SJSA1 (cell line): ENCODE data around the gene MYLK3. TPM values are rescaled to one million over a fixed set of nuclear protein-coding genes. Genes with fewer than 3 reads are reported as not detected.

Source experiments
- DNase-seq, 2 experiments: peaks; one replicate each; pipeline ENCODE4 v3.0.0-alpha.2; 2015 to 2020; ENCODE audit warnings: low spot score in 2 of 2, low read depth in 1 of 2
- H3K27ac ChIP-seq: fragments of 250-450 bp; sonication (Bioruptor Pico); 2 replicates; pipeline ENCODE4 v1.5.1; 2020; ENCODE audit warnings: mild to moderate bottlenecking, moderate library complexity
- H3K27me3 ChIP-seq: fragments of 250-450 bp; sonication (Bioruptor Pico); replicated peaks from 2 replicates; pipeline ENCODE4 v1.5.1; 2020; ENCODE audit warnings: mild to moderate bottlenecking, moderate library complexity
- H3K36me3 ChIP-seq: fragments of 250-450 bp; sonication (Bioruptor Pico); 2 replicates; pipeline ENCODE4 v1.5.1; 2020; ENCODE audit warnings: mild to moderate bottlenecking
- H3K4me1 ChIP-seq: fragments of 250-450 bp; sonication (Bioruptor Pico); replicated peaks from 2 replicates; pipeline ENCODE4 v1.6.1; 2021; ENCODE audit warnings: mild to moderate bottlenecking
- H3K4me3 ChIP-seq: fragments of 250-450 bp; sonication (Bioruptor Pico); 2 replicates; pipeline ENCODE4 v1.5.1; 2020; ENCODE audit warnings: mild to moderate bottlenecking
- H3K9me3 ChIP-seq: fragments of 250-450 bp; sonication (Bioruptor Pico); replicated peaks from 2 replicates; pipeline ENCODE4 v1.5.1; 2020; ENCODE audit warnings: mild to moderate bottlenecking
- total RNA-seq: library from RNA; depleted of rRNA; stranded (reverse); fragments of >200 nt; shearing (Covaris generic); gene quantifications from 2 replicates; pipeline ENCODE4 v1.2.3, GENCODE V29; 2014

MYLK3 gene
- total RNA-seq, 1 experiment from 2014 or later: 0.13 TPM

DNA sequence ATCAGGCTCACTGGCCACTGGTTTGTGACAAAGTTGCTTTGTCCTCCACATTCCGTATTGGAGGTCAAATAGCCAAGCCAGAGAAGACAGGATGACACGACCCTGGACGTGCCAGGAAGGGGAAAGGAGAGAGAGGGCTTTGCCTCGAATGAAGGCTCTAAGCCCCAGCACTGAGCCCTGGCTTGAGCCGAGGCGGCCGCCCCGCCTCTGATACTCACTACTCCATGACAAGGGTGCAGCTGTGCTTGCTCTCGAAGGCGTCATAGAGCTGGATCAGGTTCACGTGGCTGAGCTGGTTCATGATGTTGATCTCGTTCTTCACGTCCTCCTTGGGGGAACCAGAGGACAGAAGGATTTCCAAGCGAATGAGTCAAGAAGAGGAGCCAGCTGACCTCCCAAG is 19.3 kb downstream of the MYLK3 start:
- H3K4me1 ChIP-seq: peaks cover 8% of the 10 kb centered on the region
- H3K9me3 ChIP-seq: no peaks in the 10 kb centered on the region
- no peaks in the 10 kb centered on the region for H3K27me3 ChIP-seq
- H3K4me3 ChIP-seq: no peak overlapping the region
- no peak overlapping the region for H3K27ac ChIP-seq
- DNase-seq: no peak
- no peaks in the 10 kb centered on the region for H3K36me3 ChIP-seq

DNA sequence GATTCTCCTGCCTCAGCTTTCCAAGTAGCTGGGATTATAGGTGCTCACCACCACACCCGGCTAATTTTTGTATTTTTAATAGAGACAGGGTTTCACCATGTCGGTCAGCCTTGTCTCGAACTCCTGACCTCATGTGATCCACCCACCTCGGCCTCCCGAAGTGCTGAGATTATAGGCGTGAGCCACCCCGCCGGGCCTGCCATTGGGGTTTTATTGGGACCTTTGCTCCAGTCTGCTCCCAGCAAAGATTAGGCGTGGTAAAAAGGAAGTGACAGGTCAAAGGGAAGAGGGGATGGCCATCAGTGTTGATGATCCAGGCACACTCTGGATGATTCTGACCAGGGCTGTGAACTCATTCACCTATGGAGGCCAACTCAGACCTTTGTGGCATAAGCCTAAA is 20.5 kb downstream of the MYLK3 start:
- H3K4me1 ChIP-seq: peaks cover 8% of the 10 kb centered on the region
- no peak overlapping the region for H3K27ac ChIP-seq
- no peaks in the 10 kb centered on the region for H3K27me3 ChIP-seq
- DNase-seq: no peak
- no peaks in the 10 kb centered on the region for H3K9me3 ChIP-seq
- no peaks in the 10 kb centered on the region for H3K36me3 ChIP-seq
- no peak overlapping the region for H3K4me3 ChIP-seq

DNA sequence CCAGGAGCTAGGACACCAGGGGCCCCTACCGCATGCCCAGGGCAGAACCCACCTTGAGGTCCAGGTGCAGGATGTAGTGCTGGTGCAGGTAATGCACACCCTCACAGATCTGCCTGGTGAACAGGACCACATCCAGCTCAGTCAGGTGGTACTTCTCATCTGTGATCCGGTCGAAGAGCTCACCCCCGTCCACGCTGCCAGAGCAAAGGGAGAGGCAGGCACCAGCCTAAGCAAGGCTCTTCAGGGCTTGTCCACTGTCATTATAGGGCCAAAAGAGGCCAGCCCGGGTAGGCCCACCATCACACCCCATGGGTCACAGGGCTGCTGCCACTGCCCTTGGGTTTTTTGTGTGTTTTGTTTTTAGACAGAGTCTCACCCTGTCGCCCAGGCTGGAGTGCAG is 21.0 kb downstream of the MYLK3 start:
- DNase-seq: no peak
- H3K36me3 ChIP-seq: no peaks in the 10 kb centered on the region
- peak overlapping the region; percentile 22 for H3K27ac ChIP-seq
- H3K4me3 ChIP-seq: no peak overlapping the region
- H3K27me3 ChIP-seq: no peaks in the 10 kb centered on the region
- H3K4me1 ChIP-seq: peaks cover 8% of the 10 kb centered on the region
- H3K9me3 ChIP-seq: no peaks in the 10 kb centered on the region

DNA sequence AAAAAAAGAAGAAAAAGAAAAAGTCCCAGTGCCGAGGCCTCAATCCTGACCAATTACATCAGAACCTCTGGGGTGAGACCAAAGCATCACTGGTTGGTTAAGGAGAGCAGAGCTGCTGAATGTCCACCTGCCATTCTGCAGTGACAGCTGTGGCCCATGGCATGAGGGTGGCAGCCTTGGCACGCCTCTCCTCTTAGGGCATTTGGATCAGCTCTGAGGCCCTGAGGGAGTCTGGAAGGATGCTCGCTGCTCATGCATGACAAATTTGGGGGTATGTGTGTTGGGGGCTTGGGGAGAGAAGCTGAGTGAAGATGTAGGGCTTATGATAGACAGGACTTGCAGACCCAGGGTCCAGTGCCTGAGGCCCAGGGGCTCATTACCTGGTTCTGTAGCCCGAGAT is 26.3 kb downstream of the MYLK3 start:
- DNase-seq: no peak
- Histone ChIP-seq H3K36me3 (no peaks in the 10 kb centered on the region), H3K9me3 (no peaks in the 10 kb centered on the region), H3K4me3 (no peak overlapping the region), H3K27me3 (no peaks in the 10 kb centered on the region), H3K4me1 (peaks cover 5% of the 10 kb centered on the region), H3K27ac (no peak overlapping the region)

DNA sequence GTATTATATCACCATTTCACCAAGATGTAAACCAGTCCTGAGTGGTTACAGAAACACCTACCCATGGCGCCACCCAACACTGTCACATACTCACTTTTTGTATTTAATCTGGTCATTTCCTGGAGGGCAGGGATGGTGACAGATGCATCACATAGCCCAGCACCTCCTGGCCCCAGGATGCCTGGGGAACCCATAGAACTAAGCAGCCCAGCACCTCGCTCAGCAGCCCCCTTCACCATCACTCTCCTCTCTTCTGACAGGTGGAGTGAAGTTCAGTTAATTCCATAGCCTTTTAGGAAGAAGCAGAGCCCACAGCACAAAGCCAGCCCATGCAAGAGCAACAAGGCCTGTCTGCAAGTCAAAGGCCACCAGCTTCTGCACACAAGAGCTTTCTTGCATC is 27.5 kb downstream of the MYLK3 start:
- Histone ChIP-seq H3K27me3 (no peaks in the 10 kb centered on the region), H3K27ac (no peak overlapping the region), H3K4me3 (no peak overlapping the region), H3K9me3 (no peaks in the 10 kb centered on the region), H3K4me1 (no peaks in the 10 kb centered on the region), H3K36me3 (no peaks in the 10 kb centered on the region)
- no peak for DNase-seq

DNA sequence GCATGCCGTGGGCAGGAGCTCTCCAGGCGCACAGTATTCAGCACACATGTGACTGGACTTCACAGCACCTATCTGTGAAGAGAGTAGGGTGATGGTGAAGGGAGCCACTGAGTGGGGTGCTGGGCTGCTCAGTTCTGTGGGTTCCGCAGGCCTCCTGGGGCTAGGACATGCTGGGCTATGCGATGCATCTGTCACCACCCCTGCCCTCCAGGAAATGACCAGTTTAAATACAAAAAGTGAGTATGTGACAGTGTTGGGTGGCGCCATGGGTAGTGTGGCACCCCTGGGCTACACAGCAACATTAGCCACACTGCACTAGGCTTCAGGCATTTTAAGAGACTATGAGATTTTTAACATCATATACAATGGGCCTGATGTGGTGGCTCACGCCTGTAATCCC is 28.6 kb downstream of the MYLK3 start:
- DNase-seq: no peak
- no peak overlapping the region for H3K4me3 ChIP-seq
- H3K4me1 ChIP-seq: no peaks in the 10 kb centered on the region
- H3K36me3 ChIP-seq: no peaks in the 10 kb centered on the region
- H3K27ac ChIP-seq: no peak overlapping the region
- H3K27me3 ChIP-seq: no peaks in the 10 kb centered on the region
- H3K9me3 ChIP-seq: no peaks in the 10 kb centered on the region

DNA sequence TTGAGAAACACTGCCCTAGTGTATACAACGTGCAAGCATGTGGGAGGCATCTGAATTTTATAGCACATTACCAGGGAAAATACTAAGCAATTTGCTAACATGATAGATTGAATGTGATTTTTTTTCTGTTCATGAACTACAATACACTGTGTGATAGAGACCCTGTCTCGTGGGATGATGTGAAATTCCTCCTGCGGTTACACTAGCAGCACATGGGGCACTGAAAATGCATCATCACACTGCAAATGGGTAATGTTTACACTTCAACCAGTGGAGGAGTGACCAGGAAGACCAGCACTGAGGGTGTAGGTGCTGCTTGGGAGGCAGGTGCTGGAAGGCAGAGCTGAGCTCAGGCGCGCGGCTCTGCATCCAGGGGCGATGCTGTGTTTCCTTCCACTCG is 29.9 kb downstream of the MYLK3 start:
- no peak for DNase-seq
- no peak overlapping the region for H3K4me3 ChIP-seq
- H3K4me1 ChIP-seq: no peaks in the 10 kb centered on the region
- H3K27me3 ChIP-seq: no peaks in the 10 kb centered on the region
- no peaks in the 10 kb centered on the region for H3K9me3 ChIP-seq
- no peak overlapping the region for H3K27ac ChIP-seq
- no peaks in the 10 kb centered on the region for H3K36me3 ChIP-seq

DNA sequence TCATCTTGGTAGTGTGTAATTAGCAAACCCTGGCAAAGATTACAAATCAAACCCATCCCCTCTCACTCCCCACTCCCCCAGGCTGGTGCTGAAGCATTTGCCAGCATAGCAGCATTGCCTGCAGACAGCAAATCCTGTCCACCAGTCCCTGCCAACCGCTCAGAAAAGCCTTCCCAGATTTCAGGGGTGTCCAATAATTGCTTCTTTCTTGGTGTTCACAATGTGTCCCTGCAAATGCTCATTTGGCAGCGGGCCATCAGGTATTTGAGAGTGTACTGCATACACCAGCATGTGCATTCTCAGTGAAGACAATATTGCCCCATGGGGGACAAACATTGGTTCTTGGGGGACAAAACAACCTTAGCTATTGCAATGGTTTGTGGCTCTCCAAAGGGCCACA is 30.5 kb downstream of the MYLK3 start:
- no peaks in the 10 kb centered on the region for H3K27me3 ChIP-seq
- H3K4me3 ChIP-seq: no peak overlapping the region
- no peak overlapping the region for H3K27ac ChIP-seq
- no peaks in the 10 kb centered on the region for H3K9me3 ChIP-seq
- no peaks in the 10 kb centered on the region for H3K4me1 ChIP-seq
- H3K36me3 ChIP-seq: no peaks in the 10 kb centered on the region
- DNase-seq: no peak

DNA sequence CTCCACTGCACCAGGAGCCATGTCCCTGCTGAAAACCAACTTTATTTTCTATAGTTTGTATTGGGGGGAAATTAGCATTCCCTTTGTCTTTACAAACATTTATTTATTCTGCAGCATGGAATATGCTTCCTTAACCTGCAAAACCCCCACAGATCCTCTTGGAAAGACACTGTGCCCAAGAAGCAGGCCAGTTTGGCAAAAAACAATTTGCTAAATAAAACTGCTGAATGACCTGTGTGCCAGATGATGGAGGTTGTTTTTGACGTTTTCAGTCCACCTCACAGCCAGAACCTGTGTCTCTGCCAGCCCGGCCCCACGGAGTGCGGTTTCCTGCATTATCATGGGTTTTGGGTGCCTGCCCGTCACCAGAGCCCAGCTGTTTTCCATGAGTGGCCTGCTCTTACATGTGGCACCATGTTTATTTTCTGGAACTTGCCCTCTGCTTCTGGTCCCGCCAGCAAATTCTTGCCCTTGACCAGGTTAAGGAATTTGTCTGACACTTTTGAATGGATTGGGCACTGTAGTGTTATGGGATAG is 32.3 kb downstream of the MYLK3 start:
- no peak for DNase-seq
- Histone ChIP-seq H3K4me1 (no peaks in the 10 kb centered on the region), H3K36me3 (no peaks in the 10 kb centered on the region), H3K27me3 (no peaks in the 10 kb centered on the region), H3K9me3 (no peaks in the 10 kb centered on the region), H3K27ac (no peak overlapping the region), H3K4me3 (no peak overlapping the region)

DNA sequence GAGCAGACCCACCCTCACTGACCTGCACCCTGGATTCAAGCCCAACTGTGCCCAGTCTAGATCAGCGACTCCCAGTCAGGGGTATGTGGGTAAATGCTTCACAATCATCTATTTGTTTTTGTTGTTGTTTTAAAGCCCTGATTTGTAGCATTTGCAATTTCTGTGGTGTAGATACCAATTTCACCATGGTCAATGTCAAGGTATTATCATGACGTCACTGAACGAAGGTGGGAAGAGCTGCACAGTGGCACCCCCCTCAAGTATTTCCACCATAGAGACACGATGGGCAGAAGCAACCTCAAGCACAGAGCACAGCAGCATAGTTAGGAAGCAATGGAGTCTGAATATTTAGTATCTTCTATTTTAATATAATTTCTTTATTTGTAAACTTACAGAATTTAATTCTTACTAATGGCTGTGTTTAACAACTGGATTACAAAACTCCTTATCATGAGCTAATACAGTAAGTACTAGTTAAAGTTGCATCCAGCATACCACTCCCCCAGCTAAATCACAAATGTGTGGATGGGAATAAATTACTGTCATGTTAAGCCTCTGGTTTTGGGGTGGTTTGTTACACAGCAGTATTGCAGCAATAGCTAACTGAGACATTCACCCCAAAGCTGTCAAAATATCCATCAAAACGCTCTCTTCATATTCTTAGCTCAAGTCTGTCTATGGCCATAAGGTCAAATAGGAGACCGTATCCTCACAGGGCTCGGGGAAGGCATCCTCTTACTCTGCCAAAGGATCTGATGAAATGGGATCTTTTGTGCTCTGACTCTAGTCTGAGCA is 33.1 kb downstream of the MYLK3 start:
- no peak for DNase-seq
- Histone ChIP-seq H3K9me3 (no peaks in the 10 kb centered on the region), H3K27ac (no peak overlapping the region)

DNA sequence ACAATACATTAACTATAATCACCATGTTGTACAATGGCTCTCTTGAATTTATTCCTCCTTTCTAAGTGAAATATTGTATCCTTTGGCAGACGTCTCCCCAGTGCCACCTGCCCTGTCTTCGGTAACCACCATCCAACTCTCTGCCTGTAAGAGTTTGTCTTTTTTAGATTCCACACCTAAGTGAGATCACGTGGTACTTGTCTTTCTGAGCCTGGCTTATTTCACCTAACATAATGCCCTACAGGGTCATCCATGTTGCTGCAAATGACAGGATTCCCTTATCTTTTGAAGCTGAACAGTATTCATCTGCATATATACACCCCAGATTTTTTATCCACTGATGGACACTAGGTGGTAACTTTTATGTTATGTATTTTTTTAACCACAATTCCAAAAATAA is 34.5 kb downstream of the MYLK3 start:
- H3K9me3 ChIP-seq: no peaks in the 10 kb centered on the region
- H3K27ac ChIP-seq: no peak overlapping the region
- no peaks in the 10 kb centered on the region for H3K27me3 ChIP-seq
- no peak for DNase-seq
- no peak overlapping the region for H3K4me3 ChIP-seq
- no peaks in the 10 kb centered on the region for H3K4me1 ChIP-seq
- H3K36me3 ChIP-seq: no peaks in the 10 kb centered on the region

More for the DNA sequence above, 33.1 kb downstream of the MYLK3 start:
- Histone ChIP-seq H3K27me3 (no peaks in the 10 kb centered on the region), H3K4me1 (no peaks in the 10 kb centered on the region), H3K4me3 (no peak overlapping the region), H3K36me3 (no peaks in the 10 kb centered on the region)

DNA sequence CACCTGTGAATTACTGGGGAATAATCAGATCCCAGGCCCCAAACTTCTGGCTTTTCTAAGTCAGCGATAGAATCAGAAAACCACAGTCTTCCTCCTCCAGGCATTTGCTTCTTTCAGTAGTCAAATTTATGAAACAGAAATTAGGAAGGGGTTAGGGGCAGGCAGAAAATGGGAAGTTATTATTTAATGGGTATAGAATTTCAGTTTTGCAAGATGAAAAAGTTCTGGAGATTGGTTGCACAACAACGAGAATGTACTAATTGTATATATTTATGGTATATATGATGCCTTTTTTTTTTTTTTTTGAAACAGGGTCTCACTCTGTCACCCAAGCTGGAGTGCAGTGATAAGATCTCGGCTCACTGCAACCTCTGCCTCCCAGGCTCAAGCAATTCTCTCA is 35.2 kb downstream of the MYLK3 start:
- H3K36me3 ChIP-seq: no peaks in the 10 kb centered on the region
- H3K4me1 ChIP-seq: no peaks in the 10 kb centered on the region
- no peak overlapping the region for H3K4me3 ChIP-seq
- no peak for DNase-seq
- no peaks in the 10 kb centered on the region for H3K27me3 ChIP-seq
- no peak overlapping the region for H3K27ac ChIP-seq
- H3K9me3 ChIP-seq: no peaks in the 10 kb centered on the region

DNA sequence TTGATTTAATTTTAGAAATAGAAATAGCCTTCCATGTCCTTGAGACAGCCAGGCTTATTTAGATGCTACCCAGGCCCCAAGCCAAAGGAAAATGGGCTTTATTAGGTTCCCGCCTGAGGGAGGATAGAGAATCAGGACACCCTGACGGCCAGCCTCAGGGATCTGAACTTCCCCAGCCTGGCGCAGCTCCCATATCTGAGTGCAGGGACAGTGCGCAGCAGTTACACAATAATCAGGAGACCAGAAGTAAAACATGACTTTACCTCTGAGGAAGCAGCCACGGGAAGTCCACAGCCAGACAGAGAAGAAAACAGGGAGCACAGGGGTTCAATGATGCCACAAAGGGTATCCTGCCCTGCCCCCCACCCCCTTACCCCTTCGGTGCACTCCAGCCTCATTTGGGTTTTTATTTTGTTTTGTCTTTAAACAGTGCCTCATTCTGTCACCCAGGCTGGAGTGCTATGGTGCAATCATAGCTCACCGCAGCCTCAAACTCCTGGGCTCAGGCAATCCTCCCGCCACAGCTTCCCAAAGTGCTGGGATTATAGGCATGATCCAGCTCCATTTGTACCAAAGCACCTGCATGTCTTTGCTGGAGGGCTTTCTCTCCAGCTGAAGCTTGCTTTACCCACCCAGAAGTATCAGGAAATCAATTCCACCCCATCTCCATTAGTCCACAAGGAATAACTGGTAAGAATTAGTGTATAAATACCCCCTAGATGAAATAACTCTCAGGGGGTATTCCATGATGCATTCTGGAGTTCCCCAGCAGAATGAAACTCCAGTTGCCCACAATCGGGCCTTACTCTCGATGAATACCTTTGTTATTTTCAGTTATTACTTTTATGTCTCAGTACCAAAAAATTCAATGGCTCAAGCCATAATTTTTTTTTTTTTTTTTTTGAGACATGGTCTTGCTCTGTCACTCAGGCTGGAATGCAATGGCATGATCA is 36.8 kb downstream of the MYLK3 start:
- no peaks in the 10 kb centered on the region for H3K36me3 ChIP-seq
- no peak for DNase-seq
- no peak overlapping the region for H3K4me3 ChIP-seq
- H3K27ac ChIP-seq: no peak overlapping the region
- no peaks in the 10 kb centered on the region for H3K4me1 ChIP-seq
- H3K27me3 ChIP-seq: no peaks in the 10 kb centered on the region
- H3K9me3 ChIP-seq: no peaks in the 10 kb centered on the region

DNA sequence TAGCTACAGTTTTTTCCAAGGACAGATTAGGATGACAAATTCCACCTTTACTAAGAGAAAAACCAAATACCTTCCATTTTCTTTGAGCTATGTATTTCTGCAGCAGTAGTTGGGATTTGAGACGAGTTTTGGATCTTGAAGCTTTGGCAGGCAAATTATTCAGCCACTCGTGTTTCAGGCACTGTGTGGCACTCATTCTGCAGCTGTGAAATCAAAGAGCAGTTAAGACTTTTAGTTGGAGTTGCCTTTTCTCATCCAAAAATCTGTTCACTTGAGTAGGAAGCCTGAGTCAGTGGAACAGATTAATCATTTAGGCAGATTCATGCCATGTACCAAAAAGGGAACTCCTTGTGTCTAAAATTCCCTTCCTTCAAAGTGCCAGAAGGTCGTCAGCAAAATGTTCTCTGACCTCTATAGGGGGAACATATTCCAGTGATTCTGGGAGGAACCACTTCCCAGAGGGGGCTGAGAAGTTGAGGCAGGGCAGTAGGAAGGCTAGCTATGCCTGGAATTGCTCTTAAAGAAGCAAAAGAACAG is 38.6 kb downstream of the MYLK3 start:
- no peaks in the 10 kb centered on the region for H3K4me1 ChIP-seq
- no peak overlapping the region for H3K4me3 ChIP-seq
- H3K27me3 ChIP-seq: no peaks in the 10 kb centered on the region
- no peaks in the 10 kb centered on the region for H3K9me3 ChIP-seq
- no peaks in the 10 kb centered on the region for H3K36me3 ChIP-seq
- no peak overlapping the region for H3K27ac ChIP-seq
- no peak for DNase-seq
